Activated T-cell treated with anti-CD3 and anti-CD28 coated beads, Interleukin-2, amount 50 U/mL, for 48 hours (primary cell): Measurements from ENCODE around the gene KRT24.
"Not testable (repeated sequence)": the region's sequence is repeated elsewhere in the genome, so short reads cannot be mapped to it uniquely, and the experiment has no call there.

Source experiments
- DNase-seq, 2 experiments: peaks; one replicate each; pipeline ENCODE4 v3.0.0-alpha.2; 2020

KRT24 gene

GRCh38 chr17:40703652-40704051, at the start of gene KRT24:
Gene KRT24 (minus strand): TSS chr17:40703752. CDS start chr17:40703693, 59 bp downstream.
- DNase-seq, result no peak

- DNase-seq, result no peak
Measured at GRCh38 chr17:40751065-40751464, 47.5 kb upstream of the KRT24 start.

- DNase-seq, result no peak
Measured at GRCh38 chr17:40750391-40750790, 46.8 kb upstream of the KRT24 start.

- not testable (repeated sequence) for DNase-seq
Measured at GRCh38 chr17:40748666-40749065, 45.1 kb upstream of the KRT24 start.

- DNase-seq, result no peak
Measured at GRCh38 chr17:40738553-40738952, 35.0 kb upstream of the KRT24 start.

GRCh38 chr17:40735016-40735415, 31.5 kb upstream of the KRT24 start:
- no peak for DNase-seq

GRCh38 chr17:40734018-40734417, 30.5 kb upstream of the KRT24 start:
- no peak for DNase-seq

- DNase-seq, result no peak
Measured at GRCh38 chr17:40730970-40731369, 27.4 kb upstream of the KRT24 start.

GRCh38 chr17:40727447-40728231, 24.1 kb upstream of the KRT24 start:
- DNase-seq, result no peak

GRCh38 chr17:40726919-40727318, 23.4 kb upstream of the KRT24 start:
- no peak for DNase-seq

GRCh38 chr17:40724656-40725055, 21.1 kb upstream of the KRT24 start:
- DNase-seq, result no peak

GRCh38 chr17:40722241-40722640, 18.7 kb upstream of the KRT24 start:
- DNase-seq, result no peak

GRCh38 chr17:40720899-40721298, 17.3 kb upstream of the KRT24 start:
- DNase-seq, result no peak

- no peak for DNase-seq
Measured at GRCh38 chr17:40718930-40719329, 15.4 kb upstream of the KRT24 start.

- no peak for DNase-seq
Measured at GRCh38 chr17:40717776-40718175, 14.2 kb upstream of the KRT24 start.

GRCh38 chr17:40714473-40714872, 10.9 kb upstream of the KRT24 start:
- no peak for DNase-seq

GRCh38 chr17:40707745-40708144, 4.2 kb upstream of the KRT24 start:
- DNase-seq, result no peak

GRCh38 chr17:40705584-40705983, 2.0 kb upstream of the KRT24 start:
- DNase-seq, result no peak

- DNase-seq, result no peak
Measured at GRCh38 chr17:40702271-40702670, 1.3 kb downstream of the KRT24 start.

GRCh38 chr17:40699853-40700252, 3.7 kb downstream of the KRT24 start:
- no peak for DNase-seq

- DNase-seq, result no peak
Measured at GRCh38 chr17:40699371-40699770, 4.2 kb downstream of the KRT24 start.

GRCh38 chr17:40697297-40697696, 6.3 kb downstream of the KRT24 start:
- no peak for DNase-seq

- no peak for DNase-seq
Measured at GRCh38 chr17:40696651-40697072, 6.9 kb downstream of the KRT24 start.

GRCh38 chr17:40695874-40696472, 7.6 kb downstream of the KRT24 start:
- DNase-seq, result no peak

GRCh38 chr17:40694584-40694983, 9.0 kb downstream of the KRT24 start:
- DNase-seq, result no peak
